H1 (cell line): ENCODE results near the gene COL6A5. TPM values are rescaled to one million over a fixed set of nuclear protein-coding genes. Genes with fewer than 3 reads are reported as not detected.

Experiments used
- CTCF ChIA-PET: fragments of 300-600 bp; sonication (Branson Sonifier 250); formaldehyde crosslinking; loops from one replicate; lab custom pipeline; 2021; ENCODE audit not compliant: partially characterized antibody; lab: Charles Lee
- POLR2A ChIA-PET: fragments of 300-600 bp; sonication (Branson Sonifier 250); formaldehyde crosslinking; loops from one replicate; lab custom pipeline; 2021; ENCODE audit warnings: inconsistent platforms; ENCODE audit not compliant: partially characterized antibody; lab: Charles Lee
- DNase-seq, 2 experiments: peaks; one replicate each; pipeline versions ENCODE4 v3.0.0 to v3.0.0-alpha.2; 2010 to 2022; ENCODE audit warnings: low spot score in 2 of 2, low read depth in 1 of 2, mixed read lengths in 1 of 2
- FAIRE-seq: peaks from 2 replicates; lab custom pipeline; 2011; peaks lifted over from hg19 to GRCh38; lab: Jason Lieb, UNC
- H2AFZ ChIP-seq: 2 replicates; pipeline ENCODE4 v1.8.1; 2012; ENCODE audit warnings: low read length, inconsistent platforms
- H2AK5ac ChIP-seq: 2 replicates; pipeline ENCODE4 v1.6.1; 2013; ENCODE audit warnings: low read depth, low read length
- H2BK120ac ChIP-seq: replicated peaks from 2 replicates; pipeline ENCODE3; 2013; ENCODE audit warnings: low read depth, low read length, inconsistent platforms
- H2BK12ac ChIP-seq: 2 replicates; pipeline ENCODE4 v1.6.1; 2013; ENCODE audit warnings: low read depth, low read length
- H2BK15ac ChIP-seq: 2 replicates; pipeline ENCODE4 v1.6.1; 2013; ENCODE audit warnings: low read length
- H2BK20ac ChIP-seq: 2 replicates; pipeline ENCODE4 v1.6.1; 2013; ENCODE audit warnings: low read length
- H2BK5ac ChIP-seq: 2 replicates; pipeline ENCODE4 v1.6.1; 2013; ENCODE audit warnings: low read depth, low read length
- H3K14ac ChIP-seq: 2 replicates; pipeline ENCODE4 v1.6.1; 2013; ENCODE audit warnings: inconsistent platforms; ENCODE audit not compliant: insufficient read length
- H3K18ac ChIP-seq: 2 replicates; pipeline ENCODE4 v1.6.1; 2013; ENCODE audit warnings: low read length; ENCODE audit errors: extremely low read depth
- H3K23ac ChIP-seq: 2 replicates; pipeline ENCODE4 v1.6.1; 2013; ENCODE audit warnings: inconsistent platforms; ENCODE audit not compliant: insufficient read length
- H3K23me2 ChIP-seq: 2 replicates; pipeline ENCODE4 v1.6.1; 2013; ENCODE audit warnings: low read depth, low read length
- H3K27ac ChIP-seq: 2 replicates; pipeline ENCODE4 v1.6.1; 2011; ENCODE audit warnings: low read depth, low read length, inconsistent platforms
- H3K27me3 ChIP-seq, 4 experiments: replicated peaks in 1 of 4; 1 replicate in 1 of 4; 2 replicates in 3 of 4; pipeline versions ENCODE4 v1.6.1 to v1.8.1; 2011 to 2013; ENCODE audit warnings: low read length in 3 of 4, mild to moderate bottlenecking in 3 of 4, inconsistent platforms in 2 of 4, mixed read lengths in 2 of 4, moderate library complexity in 1 of 4; ENCODE audit not compliant: control insufficient read depth in 3 of 4, insufficient read depth in 3 of 4; ENCODE audit errors: extremely low read depth in 1 of 4
- H3K36me3 ChIP-seq, 4 experiments: 2 replicates each; pipeline versions ENCODE4 v1.6.1 to v1.8.1; 2011 to 2013; ENCODE audit warnings: mild to moderate bottlenecking in 4 of 4, low read length in 3 of 4, moderate library complexity in 2 of 4, control low read depth in 1 of 4, inconsistent platforms in 1 of 4; ENCODE audit not compliant: insufficient read depth in 4 of 4, control insufficient read depth in 2 of 4
- H3K4ac ChIP-seq: replicated peaks from 2 replicates; pipeline ENCODE3; 2013; ENCODE audit warnings: low read length, low read depth, mixed read lengths, inconsistent platforms; ENCODE audit not compliant: insufficient read length
- H3K4me1 ChIP-seq, 4 experiments: replicated peaks in 1 of 4; 1 replicate in 1 of 4; 2 replicates in 3 of 4; pipeline versions ENCODE4 v1.6.1 to v1.8.1; 2011 to 2013; ENCODE audit warnings: low read length in 3 of 4, inconsistent platforms in 2 of 4, mixed read lengths in 1 of 4; ENCODE audit not compliant: insufficient read depth in 4 of 4, control insufficient read depth in 3 of 4
- H3K4me2 ChIP-seq, 2 experiments: 2 replicates each; pipeline versions ENCODE4 v1.6.1 to v1.8.1; 2011 to 2013; ENCODE audit warnings: low read depth in 2 of 2, low read length in 2 of 2, control low read depth in 1 of 2, inconsistent platforms in 1 of 2, mild to moderate bottlenecking in 1 of 2; ENCODE audit not compliant: insufficient read depth in 1 of 2
- H3K4me3 ChIP-seq, 4 experiments: fragments of 200-600, 300-600 bp in 1 of 4; sonication (generic), shearing (Covaris generic), sonication (Bioruptor Twin) in 1 of 4; 2 replicates each; pipeline versions ENCODE4 v1.5.1 to v1.8.1; 2011 to 2016; ENCODE audit warnings: low read length in 4 of 4, low read depth in 3 of 4, control low read depth in 2 of 4, inconsistent platforms in 2 of 4, mild to moderate bottlenecking in 2 of 4, mixed read lengths in 1 of 4, moderate library complexity in 1 of 4; ENCODE audit not compliant: insufficient read depth in 2 of 4; ENCODE audit errors: extremely low read depth in 1 of 4
- H3K56ac ChIP-seq: replicated peaks from 2 replicates; pipeline ENCODE3; 2013; ENCODE audit warnings: low read depth, mild to moderate bottlenecking, mixed read lengths, low read length, inconsistent platforms; ENCODE audit not compliant: insufficient read length
- H3K79me1 ChIP-seq: 2 replicates; pipeline ENCODE4 v1.6.1; 2013; ENCODE audit warnings: low read depth, low read length, control low read depth
- H3K79me2 ChIP-seq, 2 experiments: 2 replicates each; pipeline versions ENCODE4 v1.6.1 to v1.8.1; 2012 to 2013; ENCODE audit warnings: low read length in 2 of 2, mild to moderate bottlenecking in 2 of 2, inconsistent platforms in 1 of 2; ENCODE audit not compliant: insufficient read depth in 2 of 2, control insufficient read depth in 1 of 2
- H3K9ac ChIP-seq, 4 experiments: replicated peaks in 1 of 4; 1 replicate in 1 of 4; 2 replicates in 3 of 4; pipeline versions ENCODE4 v1.6.1 to v1.8.1; 2011 to 2013; ENCODE audit warnings: low read depth in 3 of 4, low read length in 3 of 4, control low read depth in 2 of 4, mild to moderate bottlenecking in 2 of 4, moderate library complexity in 2 of 4, inconsistent platforms in 1 of 4; ENCODE audit errors: extremely low read depth in 1 of 4
- H3K9me3 ChIP-seq, 2 experiments: 2 replicates each; pipeline versions ENCODE4 v1.6.1 to v1.8.1; 2012 to 2013; ENCODE audit warnings: mild to moderate bottlenecking in 2 of 2, moderate library complexity in 2 of 2, control low read depth in 1 of 2, inconsistent platforms in 1 of 2, low read depth in 1 of 2, low read length in 1 of 2, mixed read lengths in 1 of 2; ENCODE audit not compliant: insufficient read depth in 2 of 2
- H4K20me1 ChIP-seq, 2 experiments: replicated peaks in 1 of 2; 2 replicates each; pipeline versions ENCODE3 to v1.8.1; 2011 to 2013; ENCODE audit warnings: inconsistent platforms in 2 of 2, low read length in 2 of 2, mild to moderate bottlenecking in 1 of 2; ENCODE audit not compliant: insufficient read depth in 2 of 2, control insufficient read depth in 1 of 2
- H4K5ac ChIP-seq: 2 replicates; pipeline ENCODE4 v1.6.1; 2013; ENCODE audit warnings: low read length, low read depth, mixed read lengths, inconsistent platforms; ENCODE audit not compliant: insufficient read length
- H4K8ac ChIP-seq: 2 replicates; pipeline ENCODE4 v1.8.0; 2013; ENCODE audit warnings: mild to moderate bottlenecking, moderate library complexity, low read length, inconsistent platforms; ENCODE audit not compliant: insufficient read depth; ENCODE audit errors: extremely low read depth
- H4K91ac ChIP-seq: replicated peaks from 2 replicates; pipeline ENCODE3; 2013; ENCODE audit warnings: low read length, mixed read lengths, inconsistent platforms; ENCODE audit not compliant: insufficient read length
- GABPA ChIP-seq: IDR thresholded peaks from 2 replicates; pipeline ENCODE4 v1.6.1; 2011; ENCODE audit warnings: mild to moderate bottlenecking, low read length, moderate library complexity, borderline replicate concordance; ENCODE audit not compliant: insufficient read depth
- POU5F1 ChIP-seq: IDR thresholded peaks from 2 replicates; pipeline ENCODE4 v1.6.1; 2011; ENCODE audit warnings: low read depth, mild to moderate bottlenecking, low read length, moderate library complexity
- RAD21 ChIP-seq, 2 experiments: IDR thresholded peaks in 1 of 2; conservative IDR thresholded peaks in 1 of 2; 2 replicates each; pipeline ENCODE4 v1.6.1; 2011; ENCODE audit warnings: low read depth in 2 of 2, low read length in 2 of 2, improper control_type of control experiment in 1 of 2, inconsistent platforms in 1 of 2, mild to moderate bottlenecking in 1 of 2, moderate library complexity in 1 of 2
- SIN3A ChIP-seq, 2 experiments: IDR thresholded peaks in 1 of 2; conservative IDR thresholded peaks in 1 of 2; 2 replicates each; pipeline ENCODE4 v1.6.1; 2011 to 2012; ENCODE audit warnings: low read length in 2 of 2, improper control_type of control experiment in 1 of 2, low read depth in 1 of 2, mild to moderate bottlenecking in 1 of 2
- SP2 ChIP-seq: IDR thresholded peaks from 2 replicates; pipeline ENCODE4 v1.6.1; 2012; ENCODE audit warnings: mild to moderate bottlenecking, low read length, inconsistent platforms
- SP4 ChIP-seq: IDR thresholded peaks from 2 replicates; pipeline ENCODE4 v1.6.1; 2012; ENCODE audit warnings: low read length, inconsistent platforms
- SRF ChIP-seq: IDR thresholded peaks from 2 replicates; pipeline ENCODE4 v1.6.1; 2011; ENCODE audit warnings: mild to moderate bottlenecking, low read depth, low read length, moderate library complexity
- TAF1 ChIP-seq: IDR thresholded peaks from 2 replicates; pipeline ENCODE4 v1.6.1; 2011; ENCODE audit warnings: mild to moderate bottlenecking, low read depth, low read length
- TCF12 ChIP-seq: IDR thresholded peaks from 2 replicates; pipeline ENCODE4 v1.6.1; 2011; ENCODE audit warnings: low read depth, mild to moderate bottlenecking, low read length
- TEAD4 ChIP-seq: IDR thresholded peaks from 2 replicates; pipeline ENCODE4 v1.6.1; 2012; ENCODE audit warnings: low read depth, low read length, inconsistent platforms, mixed read lengths
- WGBS, 2 experiments: shearing (Covaris generic) in 1 of 2; methylation state at CpG; one replicate each; pipeline versions ENCODE4 v1.1.6 to v1.1.7; 2013 to 2015; ENCODE audit warnings: low lambda C conversion rate in 2 of 2, mixed read lengths in 2 of 2, inconsistent platforms in 1 of 2, low coverage in 1 of 2, missing lambda C conversion rate in 1 of 2; ENCODE audit not compliant: insufficient replicate concordance in 2 of 2, insufficient coverage in 1 of 2, insufficient read length in 1 of 2; ENCODE audit errors: extremely low coverage in 1 of 2, missing lambda C conversion rate in 1 of 2; 5-methylcytosine and 5-hydroxymethylcytosine counted together
- polyA plus RNA-seq, 7 experiments: library from polyadenylated mRNA; depleted of rRNA in 3 of 7; stranded (reverse) in 5 of 7; unstranded in 2 of 7; fragments of >200 nt in 5 of 7; fragments of 200-250 nt in 2 of 7; gene quantifications; 1 replicate in 5 of 7; 2 replicates in 1 of 7; 4 replicates in 1 of 7; pipeline versions ENCODE4 v1.2.1 to v1.2.3, GENCODE V29; 2011 to 2013; ENCODE audit warnings: missing spikeins in 2 of 7, mixed read lengths in 2 of 7
- total RNA-seq: library from RNA; stranded (reverse); fragmentation: NEBNext Ultra II Directional; extraction: Animal tissue kit (Norgen Biotek cat#: 25700); gene quantifications from 2 replicates; pipeline ENCODE4 v1.2.1, GENCODE V29; 2021
- TF ChIP-seq, protein P1 (sequence below): IDR thresholded peaks from 2 replicates; pipeline ENCODE4 v1.6.1; 2012; ENCODE audit warnings: inconsistent platforms
- TF ChIP-seq, protein P2 (sequence below): IDR thresholded peaks from 2 replicates; pipeline ENCODE4 v1.6.1; 2011; ENCODE audit warnings: low read depth, mild to moderate bottlenecking, low read length; ENCODE audit not compliant: insufficient read depth

Gene COL6A5
- total and polyA plus RNA-seq, 2 of the 8 experiments (the other 6 are each of a cell fraction or from before 2014, with no cell fraction given): 0.05 to 0.06 TPM

DNA sequence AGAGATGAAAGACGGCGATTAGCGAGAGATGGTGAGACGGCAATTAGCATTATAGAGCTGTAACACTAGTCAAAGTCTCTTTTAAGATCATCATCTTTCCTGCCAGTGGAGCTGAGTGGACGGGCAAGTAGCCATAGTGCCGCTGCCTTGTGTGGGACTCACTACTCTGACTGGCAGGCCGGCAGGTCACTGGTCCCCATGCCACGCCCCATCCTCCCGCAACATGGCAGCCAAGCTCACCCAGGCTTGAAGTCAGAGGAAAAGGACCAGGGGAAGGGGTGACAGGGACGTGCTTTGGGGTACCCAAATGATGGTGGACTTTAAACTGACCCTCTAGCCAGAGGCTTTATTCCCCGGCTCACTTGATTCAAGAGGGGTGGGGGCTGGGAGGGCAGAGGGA, 44.6 kb upstream of the COL6A5 start:
- H3K79me1 ChIP-seq: no peaks in the 10 kb centered on the region
- no peaks in the 10 kb centered on the region for H3K27me3 ChIP-seq
- H3K23me2 ChIP-seq: no peaks in the 10 kb centered on the region
- H3K9ac ChIP-seq: no peak overlapping the region
- H3K27ac ChIP-seq: no peak overlapping the region
- H2BK20ac ChIP-seq: no peak overlapping the region
- H4K20me1 ChIP-seq: no peaks in the 10 kb centered on the region
- H4K5ac ChIP-seq: no peak overlapping the region
- ChIA-PET CTCF (no interaction called here), POLR2A (no interaction called here)
- no peak overlapping the region for H2BK120ac ChIP-seq
- no peak overlapping the region for H2AK5ac ChIP-seq
- no peak overlapping the region for H3K4me2 ChIP-seq
- no peak overlapping the region for H3K18ac ChIP-seq
- H4K8ac ChIP-seq: no peak overlapping the region
- no peak overlapping the region for H2BK15ac ChIP-seq
- H4K91ac ChIP-seq: no peak overlapping the region
- no peak overlapping the region for H2BK12ac ChIP-seq
- no peak for DNase-seq
- peaks cover 0 to 3% (median 0%) of the 10 kb centered on the region in 4 experiments; a peak in 1 of 7 replicates for H3K4me1 ChIP-seq
- H2AFZ ChIP-seq: no peak overlapping the region
- no peak overlapping the region for H3K56ac ChIP-seq
- WGBS, 2 experiments: 97% methylated on average over 10 of the region's 11 CpGs; no CpG with 5 or more reads in 1 of the 2 experiments
- no peak overlapping the region for H2BK5ac ChIP-seq
- H3K23ac ChIP-seq: no peak overlapping the region
- H3K9me3 ChIP-seq: no peaks in the 10 kb centered on the region
- H3K4ac ChIP-seq: no peak overlapping the region
- no peak overlapping the region for H3K4me3 ChIP-seq
- no peaks in the 10 kb centered on the region for H3K79me2 ChIP-seq
- no peak for FAIRE-seq
- no peaks in the 10 kb centered on the region for H3K36me3 ChIP-seq
- H3K14ac ChIP-seq: no peak overlapping the region
- TF ChIP-seq, protein P1, sequence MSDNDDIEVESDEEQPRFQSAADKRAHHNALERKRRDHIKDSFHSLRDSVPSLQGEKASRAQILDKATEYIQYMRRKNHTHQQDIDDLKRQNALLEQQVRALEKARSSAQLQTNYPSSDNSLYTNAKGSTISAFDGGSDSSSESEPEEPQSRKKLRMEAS: no peak
- TF ChIP-seq RAD21 (IDR thresholded peaks at IDR 0.05 in 1 of 2, conservative IDR thresholded peaks at IDR 0.05 in 1 of 2; ENCODE audit: low read depth in 2 of 2, low read length in 2 of 2) (no peak), POU5F1 (no peak), SRF (no peak), TAF1 (no peak), GABPA (no peak), TCF12 (no peak), TEAD4 (no peak), SIN3A (conservative IDR thresholded peaks at IDR 0.05 in 1 of 2, IDR thresholded peaks at IDR 0.05 in 1 of 2; ENCODE audit: low read depth in 1 of 2, low read length in 2 of 2) (no peak), SP2 (no peak), SP4 (no peak)
- TF ChIP-seq, protein P2, sequence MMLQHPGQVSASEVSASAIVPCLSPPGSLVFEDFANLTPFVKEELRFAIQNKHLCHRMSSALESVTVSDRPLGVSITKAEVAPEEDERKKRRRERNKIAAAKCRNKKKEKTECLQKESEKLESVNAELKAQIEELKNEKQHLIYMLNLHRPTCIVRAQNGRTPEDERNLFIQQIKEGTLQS: no peak
